ENCODE data around the gene GNAZ. TPM values are rescaled to one million over a fixed set of nuclear protein-coding genes. Genes with fewer than 3 reads are reported as not detected.

GNAZ gene
- polyA plus RNA-seq, 1 experiment: 12.6 TPM

- ChIA-PET CTCF (interaction anchor here (0.6 to 1.0 kb wide), 2 partner anchors 140 to 299 kb away, joined by 3 read pairs; no protein-coding TSS in a partner anchor), POLR2A (no interaction called here)
- peaks cover 6% of the 10 kb centered on the region for H3K36me3 ChIP-seq (ENCODE audit: control insufficient read depth, insufficient read depth, low read length)
- DNase-seq (ENCODE audit: low read depth): no peak
- no peak overlapping the region for H3K4me3 ChIP-seq (ENCODE audit: low read depth, low read length)
- TF ChIP-seq CTCF (IDR thresholded peaks at IDR 0.05; ENCODE audit: insufficient read depth, low read depth, low read length): no peak
- H3K27me3 ChIP-seq (ENCODE audit: control insufficient read depth, insufficient read depth, low read length): no peaks in the 10 kb centered on the region
Observed at GRCh38 chr22:23149743-23150238, 79.5 kb downstream of the GNAZ start.

GRCh38 chr22:23150762-23151161, 80.4 kb downstream of the GNAZ start:
- Histone ChIP-seq H3K36me3 (ENCODE audit: control insufficient read depth, insufficient read depth, low read length) (peaks cover 6% of the 10 kb centered on the region), H3K27me3 (ENCODE audit: control insufficient read depth, insufficient read depth, low read length) (no peaks in the 10 kb centered on the region), H3K4me3 (ENCODE audit: low read depth, low read length) (no peak overlapping the region)
- TF ChIP-seq CTCF (IDR thresholded peaks at IDR 0.05; ENCODE audit: insufficient read depth, low read depth, low read length): no peak
- DNase-seq (ENCODE audit: low read depth): no peak
- ChIA-PET CTCF (no interaction called here), POLR2A (no interaction called here)

GRCh38 chr22:23151827-23152226, 81.5 kb downstream of the GNAZ start:
- no peak for DNase-seq (ENCODE audit: low read depth)
- CTCF ChIA-PET: no interaction called here

GRCh38 chr22:23152238-23153114, 82.2 kb downstream of the GNAZ start:
- POLR2A ChIA-PET: no interaction called here
- H3K36me3 ChIP-seq (ENCODE audit: control insufficient read depth, insufficient read depth, low read length): peaks cover 6% of the 10 kb centered on the region
- H3K27me3 ChIP-seq (ENCODE audit: control insufficient read depth, insufficient read depth, low read length): no peaks in the 10 kb centered on the region

More at GRCh38 chr22:23151827-23152226, 81.5 kb downstream of the GNAZ start:
- TF ChIP-seq CTCF (IDR thresholded peaks at IDR 0.05; ENCODE audit: insufficient read depth, low read depth, low read length): no peak
- POLR2A ChIA-PET: no interaction called here
- no peaks in the 10 kb centered on the region for H3K27me3 ChIP-seq (ENCODE audit: control insufficient read depth, insufficient read depth, low read length)
- H3K4me3 ChIP-seq (ENCODE audit: low read depth, low read length): no peak overlapping the region
- peaks cover 6% of the 10 kb centered on the region for H3K36me3 ChIP-seq (ENCODE audit: control insufficient read depth, insufficient read depth, low read length)

More at GRCh38 chr22:23152238-23153114, 82.2 kb downstream of the GNAZ start:
- CTCF ChIA-PET: interaction anchor here (1.5 to 1.8 kb wide), 2 partner anchors 11 to 130 kb away, joined by 3 to 4 read pairs; no protein-coding TSS in a partner anchor
- no peak for TF ChIP-seq CTCF (IDR thresholded peaks at IDR 0.05; ENCODE audit: insufficient read depth, low read depth, low read length)
- DNase-seq (ENCODE audit: low read depth): no peak
- no peak overlapping the region for H3K4me3 ChIP-seq (ENCODE audit: low read depth, low read length)
